NCI-H2196 (cell line): ENCODE results near the gene KLHL25.

Source experiments
- DNase-seq: peaks from one replicate; lab custom pipeline; 2025; ENCODE audit not compliant: unreplicated experiment; lab: John Stamatoyannopoulos, UW

KLHL25 gene

GRCh38 chr15:85749261-85750151 is 45.2 kb downstream of the KLHL25 start:
- no peak for DNase-seq

GRCh38 chr15:85748729-85749128 is 46.0 kb downstream of the KLHL25 start:
- no peak for DNase-seq

- DNase-seq, result no peak
These were observed 46.5 kb downstream of the KLHL25 start for GRCh38 chr15:85748176-85748575.

GRCh38 chr15:85746641-85747040 is 48.1 kb downstream of the KLHL25 start:
- no peak for DNase-seq

GRCh38 chr15:85745525-85746150 is 49.1 kb downstream of the KLHL25 start:
- DNase-seq, result no peak

GRCh38 chr15:85745023-85745422 is 49.7 kb downstream of the KLHL25 start:
- no peak for DNase-seq

- no peak for DNase-seq
These were observed 50.1 kb downstream of the KLHL25 start for GRCh38 chr15:85744579-85744978.

- no peak for DNase-seq
These were observed 51.2 kb downstream of the KLHL25 start for GRCh38 chr15:85743392-85744055.

GRCh38 chr15:85742186-85742821 is 52.4 kb downstream of the KLHL25 start:
- DNase-seq, result no peak

- no peak for DNase-seq
These were observed 53.1 kb downstream of the KLHL25 start for GRCh38 chr15:85741662-85742061.

- no peak for DNase-seq
These were observed 53.7 kb downstream of the KLHL25 start for GRCh38 chr15:85741021-85741421.

- no peak for DNase-seq
These were observed 57.7 kb downstream of the KLHL25 start for GRCh38 chr15:85737061-85737460.

- DNase-seq, result no peak
These were observed 61.3 kb downstream of the KLHL25 start for GRCh38 chr15:85733416-85733815.

- peak; percentile 55 for DNase-seq
These were observed 64.5 kb downstream of the KLHL25 start for GRCh38 chr15:85730001-85730820.

GRCh38 chr15:85727068-85727467 is 67.7 kb downstream of the KLHL25 start:
- DNase-seq, result no peak

- no peak for DNase-seq
These were observed 68.3 kb downstream of the KLHL25 start for GRCh38 chr15:85726454-85726853.

- DNase-seq, result no peak
These were observed 69.2 kb downstream of the KLHL25 start for GRCh38 chr15:85725564-85725963.

GRCh38 chr15:85725019-85725418 is 69.7 kb downstream of the KLHL25 start:
- DNase-seq, result no peak

- no peak for DNase-seq
These were observed 70.5 kb downstream of the KLHL25 start for GRCh38 chr15:85723960-85724945.
